IPS-15b (cell line): ENCODE data around the gene AGMAT.

Experiments
- H3K27me3 ChIP-seq: one replicate; pipeline ENCODE4 v1.6.1; 2013; ENCODE audit warnings: low read length; ENCODE audit not compliant: control insufficient read depth, insufficient read depth
- H3K36me3 ChIP-seq: one replicate; pipeline ENCODE4 v1.6.1; 2013; ENCODE audit warnings: low read length; ENCODE audit not compliant: control insufficient read depth, insufficient read depth
- H3K4me1 ChIP-seq: one replicate; pipeline ENCODE4 v1.6.1; 2013; ENCODE audit warnings: mild to moderate bottlenecking, low read length; ENCODE audit not compliant: control insufficient read depth, insufficient read depth
- H3K4me3 ChIP-seq: one replicate; pipeline ENCODE4 v1.5.1; 2013; ENCODE audit warnings: low read depth, low read length
- H3K9ac ChIP-seq: one replicate; pipeline ENCODE4 v1.6.1; 2013; ENCODE audit warnings: low read depth, mild to moderate bottlenecking, low read length
- H3K9me3 ChIP-seq: one replicate; pipeline ENCODE4 v1.6.1; 2013; ENCODE audit warnings: mild to moderate bottlenecking, low read length; ENCODE audit not compliant: control insufficient read depth, insufficient read depth

AGMAT gene

DNA sequence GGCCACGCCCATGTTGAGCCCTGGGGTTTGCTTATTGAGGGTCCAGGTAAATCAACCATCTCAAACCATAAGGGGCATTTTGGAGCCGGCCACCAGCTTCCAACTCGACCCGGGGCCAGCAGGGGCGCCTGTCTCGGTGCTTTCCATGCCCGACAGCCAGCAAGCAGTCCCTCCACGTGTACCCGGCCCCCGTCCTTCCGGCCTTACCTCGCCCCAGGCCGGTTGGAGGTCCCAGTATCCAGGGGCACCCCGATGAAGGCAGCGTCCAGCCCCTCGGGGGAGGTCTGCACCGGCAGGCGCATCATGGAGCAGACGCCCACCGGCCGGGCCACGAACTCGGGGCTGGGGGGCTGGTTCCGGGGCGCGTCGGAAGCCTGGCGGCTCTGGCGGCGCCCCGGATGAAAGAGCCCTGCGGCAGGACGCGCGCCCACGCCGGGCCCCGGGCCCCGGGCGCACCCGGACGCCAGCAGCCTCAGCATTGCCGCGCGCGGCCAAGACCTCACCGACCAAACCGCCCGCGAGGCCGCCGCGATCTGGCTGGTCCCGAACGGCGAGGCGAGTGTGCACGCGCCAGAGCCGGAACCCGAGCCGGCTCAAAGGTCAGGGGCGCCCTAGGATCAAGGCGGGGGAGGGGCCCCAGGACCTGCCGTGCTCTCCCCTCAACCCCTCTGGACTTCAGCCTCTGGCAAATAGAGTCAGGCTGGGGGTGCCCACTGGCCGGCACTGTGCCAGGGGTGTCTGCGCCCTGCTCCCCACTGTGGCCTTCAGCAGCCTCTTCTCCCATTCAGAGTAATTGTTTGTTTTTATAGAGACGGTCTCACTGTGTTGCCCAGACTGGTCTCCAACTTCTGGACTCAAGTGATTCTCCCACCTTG, at the start of gene AGMAT:
Gene AGMAT (minus strand): TSS at position 563 of the 875 bp plus-strand sequence. CDS start 84 bp downstream, at position 479.
- H3K36me3 ChIP-seq, result no peaks in the 10 kb centered on the region
- H3K4me3 ChIP-seq, result peak within 1 kb of the TSS; percentile 60
- peak within 1 kb of the TSS; percentile 54 for H3K9ac ChIP-seq

GRCh38 chr1:15633756-15634420, 49.0 kb upstream of the AGMAT start:
- no peaks in the 10 kb centered on the region for H3K27me3 ChIP-seq
- H3K9ac ChIP-seq, result no peak overlapping the region
- no peaks in the 10 kb centered on the region for H3K4me1 ChIP-seq
- no peaks in the 10 kb centered on the region for H3K9me3 ChIP-seq
- H3K36me3 ChIP-seq, result peaks cover 51% of the 10 kb centered on the region
- H3K4me3 ChIP-seq, result no peak overlapping the region

More for the DNA sequence above, at the start of gene AGMAT:
- Histone ChIP-seq H3K27me3 (no peaks in the 10 kb centered on the region), H3K9me3 (no peaks in the 10 kb centered on the region), H3K4me1 (no peaks in the 10 kb centered on the region)

DNA sequence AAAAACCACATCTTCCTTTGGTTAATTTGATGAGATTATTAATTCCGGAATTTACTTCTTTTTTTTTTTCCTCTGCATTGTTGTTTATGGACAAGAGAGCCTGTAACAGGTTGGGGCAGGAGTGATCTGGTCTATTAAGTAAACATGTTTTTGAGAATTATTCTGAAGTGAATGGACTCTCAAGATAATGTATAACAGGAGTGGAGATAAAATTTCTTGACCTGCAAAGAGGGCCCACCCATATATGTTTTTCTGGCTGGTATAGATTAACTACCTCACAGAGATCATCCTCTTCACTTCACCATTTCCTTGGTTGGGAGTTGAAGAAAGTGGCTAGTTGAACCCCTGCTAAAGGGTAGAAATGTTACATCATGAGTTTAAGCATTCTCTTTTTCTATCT, 43.2 kb upstream of the AGMAT start:
- Histone ChIP-seq H3K27me3 (no peaks in the 10 kb centered on the region), H3K4me3 (no peak overlapping the region), H3K36me3 (peaks cover 17% of the 10 kb centered on the region), H3K4me1 (no peaks in the 10 kb centered on the region), H3K9ac (no peak overlapping the region), H3K9me3 (no peaks in the 10 kb centered on the region)

- Histone ChIP-seq H3K27me3 (no peaks in the 10 kb centered on the region), H3K9me3 (no peaks in the 10 kb centered on the region), H3K4me3 (no peak overlapping the region), H3K4me1 (no peaks in the 10 kb centered on the region), H3K36me3 (peaks cover 15% of the 10 kb centered on the region), H3K9ac (no peak overlapping the region)
These were observed 42.6 kb upstream of the AGMAT start for GRCh38 chr1:15627343-15627988.

GRCh38 chr1:15626269-15626950, 41.6 kb upstream of the AGMAT start:
- H3K9ac ChIP-seq, result no peak overlapping the region
- H3K4me1 ChIP-seq, result no peaks in the 10 kb centered on the region
- peaks cover 15% of the 10 kb centered on the region for H3K36me3 ChIP-seq

DNA sequence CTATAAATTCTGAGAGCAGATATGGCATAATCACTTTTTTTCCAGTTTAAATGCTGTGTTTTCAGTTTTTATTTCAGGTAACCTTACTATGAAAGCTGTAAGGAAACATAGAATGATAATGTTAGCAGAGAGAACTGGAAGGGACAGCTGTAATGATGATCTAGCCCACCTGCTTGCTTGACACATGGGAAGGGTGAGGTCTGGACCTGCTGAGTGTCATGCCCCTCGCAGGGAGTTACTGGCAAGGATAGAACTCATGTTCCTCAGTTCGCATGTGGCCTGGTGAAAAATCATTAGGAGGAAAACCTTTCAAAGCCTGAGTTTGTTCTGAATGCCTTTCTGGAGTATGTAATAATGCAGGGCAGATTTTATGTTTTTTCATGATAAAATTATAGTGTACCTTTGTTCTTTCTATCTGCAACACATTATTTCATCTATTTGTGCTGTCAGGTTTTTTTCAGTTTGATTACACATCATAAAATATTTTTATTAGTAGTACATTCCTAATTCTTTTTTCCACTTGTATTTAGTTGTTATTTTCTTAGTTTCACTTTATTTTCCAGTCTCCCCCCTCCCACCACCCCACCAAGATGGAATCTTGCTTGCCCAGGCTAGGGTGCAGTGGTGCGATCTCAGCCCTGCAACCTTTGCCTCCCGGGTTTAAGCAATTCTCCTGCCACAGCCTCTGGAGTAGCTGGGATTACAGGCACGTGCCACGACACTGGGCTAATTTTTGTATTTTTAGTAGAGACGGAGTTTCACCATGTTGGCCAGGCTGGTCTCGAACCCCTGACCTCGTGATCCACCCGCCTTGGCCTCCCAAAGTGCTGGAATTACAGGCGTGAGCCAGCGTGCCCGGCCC, 40.4 kb upstream of the AGMAT start:
- no peaks in the 10 kb centered on the region for H3K4me1 ChIP-seq
- peaks cover 13% of the 10 kb centered on the region for H3K36me3 ChIP-seq
- no peaks in the 10 kb centered on the region for H3K9me3 ChIP-seq
- no peaks in the 10 kb centered on the region for H3K27me3 ChIP-seq
- H3K4me3 ChIP-seq, result no peak overlapping the region
- no peak overlapping the region for H3K9ac ChIP-seq

More at GRCh38 chr1:15626269-15626950, 41.6 kb upstream of the AGMAT start:
- Histone ChIP-seq H3K9me3 (no peaks in the 10 kb centered on the region), H3K4me3 (no peak overlapping the region), H3K27me3 (no peaks in the 10 kb centered on the region)

GRCh38 chr1:15624133-15624714, 39.4 kb upstream of the AGMAT start:
- no peak overlapping the region for H3K9ac ChIP-seq
- H3K27me3 ChIP-seq, result no peaks in the 10 kb centered on the region
- peaks cover 6% of the 10 kb centered on the region for H3K4me1 ChIP-seq
- no peaks in the 10 kb centered on the region for H3K9me3 ChIP-seq
- no peak overlapping the region for H3K4me3 ChIP-seq
- peaks cover 10% of the 10 kb centered on the region for H3K36me3 ChIP-seq

GRCh38 chr1:15623435-15623834, 38.6 kb upstream of the AGMAT start:
- peaks cover 10% of the 10 kb centered on the region for H3K36me3 ChIP-seq
- H3K4me3 ChIP-seq, result no peak overlapping the region
- H3K9me3 ChIP-seq, result no peaks in the 10 kb centered on the region
- no peak overlapping the region for H3K9ac ChIP-seq
- no peaks in the 10 kb centered on the region for H3K27me3 ChIP-seq
- H3K4me1 ChIP-seq, result peaks cover 6% of the 10 kb centered on the region

GRCh38 chr1:15622712-15623373, 38.0 kb upstream of the AGMAT start:
- no peaks in the 10 kb centered on the region for H3K9me3 ChIP-seq
- no peak overlapping the region for H3K4me3 ChIP-seq
- H3K9ac ChIP-seq, result no peak overlapping the region
- no peaks in the 10 kb centered on the region for H3K27me3 ChIP-seq
- H3K36me3 ChIP-seq, result peaks cover 10% of the 10 kb centered on the region
- peaks cover 6% of the 10 kb centered on the region for H3K4me1 ChIP-seq

GRCh38 chr1:15621975-15622374, 37.1 kb upstream of the AGMAT start:
- Histone ChIP-seq H3K27me3 (no peaks in the 10 kb centered on the region), H3K4me1 (peaks cover 6% of the 10 kb centered on the region), H3K9me3 (no peaks in the 10 kb centered on the region), H3K36me3 (peaks cover 14% of the 10 kb centered on the region), H3K9ac (no peak overlapping the region), H3K4me3 (no peak overlapping the region)
